Hematopoietic multipotent progenitor cell (in vitro differentiated cells): ENCODE data around the gene OVCH2. TPM values are rescaled to one million over a fixed set of nuclear protein-coding genes. Genes with fewer than 3 reads are reported as not detected.
"Not testable (repeated sequence)": the region's sequence is repeated elsewhere in the genome, so short reads cannot be mapped to it uniquely, and the experiment has no call there.

Source experiments
- DNase-seq, 3 donors: peaks; one replicate each; pipeline ENCODE4 v3.0.0-alpha.2; 2011 to 2015; ENCODE audit warnings: low read depth in 2 of 3, low spot score in 2 of 3
- total RNA-seq: library from RNA; depleted of rRNA; stranded (reverse); fragments of >200 nt; gene quantifications from one replicate; pipeline ENCODE4 v1.2.3, GENCODE V29; 2012

Gene OVCH2
- total RNA-seq, 1 donor, result not detected

DNA sequence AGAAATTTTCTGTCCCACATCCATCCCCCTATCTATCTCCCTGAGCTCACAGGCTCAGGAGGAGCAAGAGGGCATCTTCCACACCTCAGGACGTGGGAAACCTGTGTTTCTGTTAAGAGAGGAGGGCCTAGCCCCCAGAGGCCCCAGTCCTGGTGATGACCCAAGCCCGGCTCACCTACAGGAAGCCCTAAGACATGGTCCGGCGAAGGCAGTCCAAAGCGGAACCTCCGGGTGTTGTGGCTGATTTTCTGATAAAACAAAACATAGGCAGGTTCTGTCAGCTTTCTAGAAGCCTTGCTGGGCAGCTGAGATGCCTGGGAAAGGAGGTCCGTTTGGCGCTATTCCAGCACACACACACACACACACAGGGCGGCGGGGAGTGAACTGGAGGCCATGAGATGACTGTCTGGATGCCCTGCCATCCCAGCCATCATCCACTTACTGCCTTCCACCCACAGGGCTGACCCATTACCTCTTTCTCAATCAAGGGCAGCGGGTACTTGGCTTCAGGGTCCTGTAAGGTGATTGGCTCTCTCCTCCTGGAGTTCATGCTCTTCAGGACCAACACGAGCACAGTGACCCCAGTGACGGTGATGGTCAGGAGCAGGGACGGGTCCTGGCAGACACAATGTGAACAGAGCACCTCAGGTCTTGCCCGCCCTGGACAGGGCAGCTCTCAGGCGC lies 33.9 kb downstream of the OVCH2 start:
- DNase-seq, result no peak

DNA sequence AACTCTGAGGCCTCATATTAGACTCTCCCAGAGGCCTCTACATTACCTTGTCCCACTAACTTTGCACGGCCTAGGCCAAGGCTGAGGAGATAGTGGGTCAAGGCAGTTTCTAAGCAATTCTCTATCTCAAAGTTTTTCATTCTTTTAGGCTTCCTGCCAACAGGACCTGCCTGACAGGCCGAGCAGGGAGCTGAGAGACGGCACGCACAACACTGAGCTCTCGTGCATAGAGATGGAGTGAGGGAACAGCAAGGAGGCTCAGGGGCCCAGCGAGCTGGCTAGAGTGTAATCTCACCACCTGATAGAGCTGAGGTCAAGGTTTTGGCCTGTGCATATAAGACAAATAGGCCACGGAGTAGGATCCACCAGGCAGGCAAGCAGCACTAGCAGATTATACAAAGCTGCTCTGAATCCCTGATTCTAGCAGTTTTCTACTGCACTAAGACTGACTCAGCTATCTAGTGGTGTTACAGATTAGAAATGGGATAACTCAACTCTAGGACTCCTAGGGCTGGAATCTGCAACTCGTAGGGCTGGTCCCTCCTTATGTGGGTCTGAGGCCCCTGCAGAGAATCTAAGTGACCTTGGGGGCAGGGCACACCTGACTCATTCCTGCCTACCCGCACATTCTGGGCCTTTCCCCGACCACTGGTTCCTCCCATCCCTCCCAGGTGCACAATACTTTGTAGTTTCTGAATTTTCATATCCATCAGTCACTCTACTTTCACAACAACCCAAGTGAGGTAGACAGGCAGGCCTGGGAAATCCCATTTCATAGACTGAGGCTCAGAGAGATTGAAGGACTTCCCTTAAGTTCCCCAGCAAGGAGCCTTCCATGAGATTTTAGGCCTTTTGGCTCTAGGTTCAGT lies 34.7 kb downstream of the OVCH2 start:
- no peak for DNase-seq

DNA sequence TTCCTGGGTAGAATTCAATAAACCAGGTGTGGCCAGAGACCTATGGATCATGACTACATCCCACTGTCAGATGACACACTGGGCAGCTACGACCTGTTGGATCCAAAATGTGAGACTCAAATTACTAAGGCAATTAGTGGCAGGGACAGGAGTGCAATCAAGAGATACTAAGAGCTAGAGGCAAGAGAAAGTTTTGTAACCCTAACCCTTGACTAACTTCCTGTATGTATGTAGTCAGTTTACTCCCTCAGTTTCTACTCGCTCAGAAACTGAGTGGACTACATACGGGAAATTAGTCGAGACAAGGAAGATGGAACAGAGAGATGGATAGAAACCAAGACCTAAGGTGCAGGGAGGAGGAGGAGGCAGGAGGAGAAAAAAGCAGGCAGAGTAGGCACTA lies 35.6 kb downstream of the OVCH2 start:
- DNase-seq, result no peak

DNA sequence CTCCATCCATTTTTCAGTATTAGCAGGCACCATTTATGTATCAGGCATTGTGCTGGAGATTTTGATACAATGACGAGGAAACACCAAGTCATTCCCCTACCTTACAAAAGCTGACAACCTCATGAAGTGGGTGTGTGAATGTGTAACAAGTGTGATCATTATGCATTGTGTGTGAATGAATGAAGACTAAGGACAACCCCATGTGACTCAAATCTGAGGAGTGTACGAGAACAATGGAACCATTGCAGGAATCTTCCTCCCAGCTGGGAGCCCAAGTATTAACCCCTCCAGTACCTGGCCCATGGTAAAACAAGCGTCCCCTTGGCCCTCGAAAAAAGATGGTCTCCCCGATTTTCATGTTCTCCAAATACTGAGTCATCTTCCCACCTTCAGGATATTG lies 37.4 kb downstream of the OVCH2 start:
- DNase-seq, result no peak

DNA sequence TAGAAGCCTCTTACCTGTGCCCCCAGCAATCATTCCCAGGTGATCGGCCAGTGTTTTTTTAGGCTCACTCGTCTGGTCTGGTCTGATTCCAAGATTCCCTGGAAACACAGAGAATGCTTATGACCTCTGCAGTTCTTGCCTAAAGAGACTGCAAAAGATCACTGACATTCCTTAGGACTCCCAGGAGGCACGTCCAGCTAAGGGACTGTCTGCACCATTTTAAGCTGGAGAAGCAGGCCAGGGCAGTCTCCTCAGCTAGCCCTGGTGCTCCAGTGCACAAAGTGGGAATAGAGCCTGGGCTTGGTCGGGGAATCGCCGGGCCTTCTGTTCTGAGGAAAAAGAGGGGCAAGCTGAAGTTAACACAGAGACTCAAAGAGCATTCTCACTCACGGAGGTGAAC lies 37.8 kb downstream of the OVCH2 start:
- no peak for DNase-seq

DNA sequence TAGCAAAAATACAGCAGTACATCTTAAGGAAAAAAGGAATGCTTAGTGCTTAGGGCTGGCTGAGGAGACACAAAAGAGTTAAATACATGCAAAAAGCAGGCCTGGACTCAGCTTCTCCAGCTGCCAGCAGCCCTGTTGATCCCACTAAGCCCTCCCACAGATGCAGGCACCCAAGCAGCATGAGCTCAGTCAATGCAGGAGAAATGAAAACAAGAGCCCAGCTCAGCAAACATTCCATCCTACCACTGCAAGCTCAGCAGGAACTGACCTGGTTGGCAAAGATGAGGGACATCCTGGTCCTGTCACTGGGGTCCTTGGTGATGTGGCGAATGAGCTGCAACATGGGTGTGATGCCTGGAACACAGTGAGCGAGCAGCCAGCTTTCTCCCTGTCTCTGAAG lies 38.8 kb downstream of the OVCH2 start:
- DNase-seq, result no peak

DNA sequence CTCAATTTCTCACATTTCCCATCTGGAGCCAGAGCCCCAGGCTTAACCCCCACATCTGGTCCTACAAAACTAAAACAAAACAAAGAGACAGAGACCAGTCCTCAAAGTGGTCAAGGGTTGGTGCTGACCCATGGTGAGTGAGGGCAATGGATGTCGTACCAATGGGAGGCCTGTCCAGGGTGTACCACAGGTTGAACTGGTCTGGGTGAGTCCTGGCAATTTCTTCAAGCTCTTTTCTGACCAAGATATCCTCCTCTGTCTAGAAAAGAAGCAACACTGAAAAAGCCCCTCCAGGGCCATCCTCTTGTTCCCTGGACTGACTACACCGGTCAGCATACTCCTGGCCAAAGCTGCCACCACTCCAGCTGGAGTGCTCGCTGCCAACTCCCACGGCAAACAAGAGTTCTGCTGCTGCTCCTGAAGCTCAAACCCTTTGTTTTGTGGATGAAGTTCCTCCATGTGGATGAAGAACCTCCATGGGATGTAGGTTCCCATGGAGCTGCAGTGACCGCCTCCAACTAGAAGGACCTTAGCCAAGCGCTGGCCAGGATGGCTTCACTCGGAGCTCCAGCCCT lies 39.9 kb downstream of the OVCH2 start:
- no peak for DNase-seq

DNA sequence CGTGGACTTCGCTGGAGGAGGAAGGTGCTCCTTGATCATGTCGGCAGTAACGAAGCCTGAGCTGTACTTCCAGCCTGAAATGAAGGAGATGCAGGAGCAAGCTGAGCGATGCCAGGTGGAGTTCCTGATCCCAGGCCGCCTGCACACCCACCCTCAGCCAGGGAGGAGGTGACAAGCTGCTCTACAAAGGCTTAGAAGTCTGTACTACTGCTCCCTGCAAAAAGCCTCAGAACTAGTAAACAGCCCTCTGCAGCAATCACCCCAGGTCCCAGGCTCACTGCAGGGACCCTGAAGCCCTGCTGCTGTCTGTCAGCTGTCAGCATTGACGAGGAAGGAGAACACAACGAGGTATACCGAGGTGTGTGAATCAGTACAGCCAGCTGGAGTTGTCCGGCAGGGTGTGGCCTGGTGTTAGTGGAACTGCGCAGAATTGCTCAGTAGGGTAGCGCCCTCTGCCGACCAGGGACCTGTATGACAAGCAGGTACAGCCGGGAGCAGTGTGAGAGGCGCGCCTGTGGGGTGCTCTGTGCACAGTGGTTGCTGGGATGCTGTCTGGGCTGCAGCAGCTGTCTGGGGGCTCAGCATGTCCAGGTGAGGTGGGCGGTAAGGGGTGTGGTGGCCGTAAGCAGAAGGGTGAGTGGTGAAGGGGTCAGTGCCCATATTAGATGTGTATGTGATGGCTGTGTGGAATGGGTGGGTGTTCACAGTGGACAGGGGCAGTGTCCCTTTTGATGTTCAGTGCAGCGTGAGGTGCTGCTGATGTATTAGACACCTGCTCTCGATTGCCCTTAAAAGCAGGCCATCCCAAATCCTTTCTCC lies 40.6 kb downstream of the OVCH2 start:
- DNase-seq, result peak; percentile 38 to 63 (median 59)

DNA sequence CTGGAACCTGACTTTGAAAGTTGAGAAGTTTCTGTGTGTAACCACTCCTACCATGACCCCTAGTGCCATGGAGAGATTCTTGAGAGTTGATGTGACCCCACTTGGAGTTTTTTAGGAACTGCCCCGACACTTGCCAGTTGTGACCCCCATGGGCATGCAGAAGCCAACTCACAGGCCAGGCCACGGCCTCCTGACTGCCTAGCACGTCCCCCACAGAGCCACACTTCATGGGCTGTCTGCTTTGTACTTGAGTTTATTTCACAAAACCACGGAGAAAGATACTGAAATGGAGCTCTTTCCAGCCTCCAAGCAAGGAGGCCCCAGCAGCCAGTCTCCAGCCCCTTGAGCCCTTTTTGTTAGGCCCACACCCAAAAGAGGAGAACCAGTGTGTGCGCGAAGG lies 41.4 kb downstream of the OVCH2 start:
- no peak for DNase-seq

DNA sequence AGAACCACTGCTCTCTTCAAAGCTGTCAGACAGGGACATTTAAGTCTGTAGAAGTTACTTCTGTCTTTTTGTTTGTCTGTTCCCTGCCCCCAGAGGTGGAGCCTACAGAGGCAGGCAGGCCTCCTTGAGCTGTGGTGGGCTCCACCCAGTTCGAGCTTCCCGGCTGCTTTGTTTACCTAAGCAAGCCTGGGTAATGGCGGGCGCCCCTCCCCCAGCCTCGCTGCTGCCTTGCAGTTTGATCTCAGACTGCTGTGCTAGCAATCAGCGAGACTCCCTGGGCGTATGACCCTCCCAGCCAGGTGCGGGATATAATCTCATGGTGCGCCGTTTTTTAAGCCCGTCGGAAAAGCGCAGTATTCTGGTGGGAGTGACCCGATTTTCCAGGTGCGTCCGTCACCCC lies 42.7 kb downstream of the OVCH2 start:
- not testable (repeated sequence) for DNase-seq

DNA sequence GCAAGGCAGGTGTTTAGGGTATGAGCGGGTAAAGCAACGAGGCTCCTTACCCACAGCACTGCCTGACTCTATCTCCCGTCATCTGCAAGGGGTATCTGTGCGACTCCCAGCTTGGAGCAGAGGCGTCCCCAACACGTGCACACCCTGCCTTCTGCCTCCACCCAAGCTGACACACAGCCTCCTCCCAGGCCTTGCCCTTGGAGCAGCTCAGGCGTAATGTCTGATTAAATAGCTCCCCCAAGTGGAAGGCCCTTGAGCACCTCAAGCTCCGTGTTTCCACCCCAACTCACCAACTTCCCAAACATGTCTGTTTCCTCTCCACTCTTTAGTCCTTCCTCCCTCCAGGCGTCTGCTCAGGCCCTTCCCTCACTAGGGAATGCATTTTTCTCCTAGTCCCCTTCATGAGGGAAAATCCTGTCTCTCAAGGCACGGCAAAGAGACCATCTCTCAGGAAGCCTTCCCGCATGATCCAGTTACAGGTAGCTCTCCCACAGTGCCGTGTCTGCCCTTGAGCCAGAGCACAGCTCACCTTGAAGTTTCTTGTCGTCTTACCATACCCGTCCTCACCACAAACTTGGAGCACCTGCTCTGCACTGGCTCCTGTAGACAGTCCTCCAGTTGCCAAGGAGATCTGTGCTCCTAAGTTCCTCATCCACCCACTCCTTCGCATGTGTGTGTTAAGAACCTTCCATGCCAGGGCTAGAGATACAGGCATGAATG lies 48.8 kb downstream of the OVCH2 start:
- peak in 2 of 3 donors; percentile 51 to 69 for DNase-seq

DNA sequence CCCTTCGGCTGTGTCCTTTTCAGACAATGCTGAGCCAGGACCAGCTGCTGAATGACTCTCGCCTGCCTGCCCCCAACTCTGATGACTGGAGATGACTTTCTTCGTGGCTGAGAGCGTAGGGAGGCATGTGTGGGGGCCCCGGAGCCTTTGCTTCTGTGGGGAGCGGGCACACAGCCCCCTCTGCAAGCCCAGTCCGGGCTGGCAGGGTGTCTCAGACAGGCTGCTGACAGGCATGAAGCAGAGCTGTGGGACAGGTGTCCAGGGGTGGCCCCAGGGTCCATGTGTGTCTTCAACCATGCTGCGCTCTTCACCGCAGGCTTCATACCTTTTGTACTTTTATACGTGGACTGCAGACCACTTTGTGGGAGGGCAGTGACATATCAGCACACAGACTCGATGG lies 49.6 kb downstream of the OVCH2 start:
- no peak for DNase-seq

DNA sequence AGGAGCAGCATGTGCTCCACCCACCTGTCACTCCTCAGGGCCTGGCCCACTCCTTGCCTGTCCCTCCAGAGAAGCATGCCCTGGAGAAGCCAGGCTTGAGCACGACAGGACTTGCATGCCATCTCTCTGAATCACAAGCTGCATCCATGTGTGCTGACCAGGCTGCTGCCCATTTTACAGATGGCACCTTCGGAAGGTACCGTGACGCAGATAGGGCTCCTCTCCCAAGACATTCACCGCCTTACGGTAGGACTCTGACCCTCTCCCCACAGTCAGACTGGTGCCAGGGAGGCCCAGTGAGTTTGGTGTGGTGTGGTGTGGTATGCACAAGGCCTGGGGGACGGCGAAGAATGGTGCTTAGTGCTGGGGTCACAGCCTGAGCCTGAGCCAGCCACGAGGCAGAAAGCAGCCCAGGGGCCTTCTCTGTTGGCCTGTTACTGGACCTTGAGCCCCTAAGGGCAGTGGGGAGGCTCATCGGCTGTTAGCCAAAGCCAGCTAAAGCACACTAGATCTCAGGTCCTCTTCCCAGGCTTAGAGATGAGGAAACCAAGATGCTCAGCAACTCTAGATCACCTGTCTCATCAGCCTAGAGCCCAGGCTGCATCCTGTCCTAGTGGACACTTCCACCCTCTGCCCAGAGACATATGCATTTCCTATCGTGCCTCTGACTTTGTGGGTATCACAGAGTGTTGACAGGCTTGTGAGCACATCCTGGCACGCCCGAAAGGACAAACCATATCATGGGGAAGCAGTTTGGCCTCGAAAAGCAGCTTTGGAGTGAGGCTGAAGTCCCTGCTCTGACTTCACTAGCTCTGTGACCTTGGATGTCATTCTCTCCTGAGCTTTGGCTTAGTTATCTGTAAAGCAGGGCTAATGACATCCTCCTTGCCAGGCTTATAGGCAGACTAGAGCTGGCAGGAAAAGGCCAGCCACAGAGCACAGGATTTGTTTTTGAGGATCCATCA lies 50.7 kb downstream of the OVCH2 start:
- DNase-seq, result no peak

DNA sequence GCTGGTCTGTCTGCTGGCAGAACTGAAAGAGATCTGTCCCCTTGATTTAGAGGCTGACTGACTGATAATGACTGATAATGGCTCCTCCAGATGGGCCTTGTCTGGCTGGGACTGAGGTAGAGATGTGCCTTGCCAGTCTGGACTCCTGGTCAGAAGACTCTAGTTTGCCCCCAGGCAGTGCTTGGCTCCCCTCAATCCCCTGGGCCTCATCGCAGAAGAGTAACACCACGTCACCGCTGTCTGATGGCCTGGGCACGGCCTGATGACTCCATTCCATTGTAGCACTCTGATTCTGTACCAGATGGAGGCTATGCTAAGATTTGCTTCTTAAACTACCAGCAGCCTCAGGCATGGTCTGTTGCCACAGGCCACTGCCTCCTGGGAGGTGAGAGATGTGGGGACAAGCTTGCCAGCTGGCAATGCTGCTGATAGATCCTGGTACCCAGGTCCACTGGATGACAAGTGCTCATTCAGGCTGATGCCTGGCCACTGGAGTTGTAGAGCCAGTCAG lies 52.0 kb downstream of the OVCH2 start:
- no peak for DNase-seq

DNA sequence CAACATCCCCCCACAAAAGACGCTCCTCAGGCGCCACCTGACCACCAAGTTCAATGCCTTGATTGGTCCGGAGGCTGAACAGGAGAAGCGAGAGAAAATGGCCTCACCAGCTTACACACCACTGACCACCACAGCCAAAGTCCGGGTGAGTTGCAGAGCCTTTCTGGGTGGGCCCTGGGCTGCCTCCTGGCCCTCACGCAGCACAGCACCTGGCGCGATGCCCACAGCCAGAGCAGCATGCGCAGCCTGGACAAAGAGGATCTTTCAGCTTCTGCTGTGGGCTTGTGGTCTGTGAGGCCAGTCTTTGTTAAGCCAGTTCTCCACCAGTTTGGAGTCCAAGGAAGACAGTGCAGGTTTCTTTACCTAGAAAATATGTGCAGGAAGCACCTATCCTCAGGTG lies 54.6 kb downstream of the OVCH2 start:
- DNase-seq, result no peak

DNA sequence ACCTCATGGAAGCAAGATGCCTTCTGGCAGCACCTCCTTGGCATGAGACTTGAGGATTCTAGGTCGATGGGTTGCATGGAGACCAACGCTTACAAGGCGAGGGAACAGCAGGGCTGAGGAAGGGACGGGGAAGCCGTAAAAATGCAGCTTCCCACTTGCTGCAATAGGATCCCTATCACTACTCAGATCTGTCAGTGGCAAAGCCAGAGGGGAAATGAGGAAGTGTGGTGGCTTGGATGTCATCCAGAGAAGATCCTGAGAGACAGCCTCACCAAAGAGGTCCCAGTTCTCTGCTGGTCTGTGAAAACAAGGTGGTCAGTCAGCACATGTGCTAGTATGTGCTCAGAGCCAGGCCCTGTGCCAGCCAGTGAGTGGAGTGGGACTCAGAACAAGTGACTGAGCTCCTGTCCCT lies 55.1 kb downstream of the OVCH2 start:
- DNase-seq, result peak in 2 of 3 donors; percentile 26 to 45

DNA sequence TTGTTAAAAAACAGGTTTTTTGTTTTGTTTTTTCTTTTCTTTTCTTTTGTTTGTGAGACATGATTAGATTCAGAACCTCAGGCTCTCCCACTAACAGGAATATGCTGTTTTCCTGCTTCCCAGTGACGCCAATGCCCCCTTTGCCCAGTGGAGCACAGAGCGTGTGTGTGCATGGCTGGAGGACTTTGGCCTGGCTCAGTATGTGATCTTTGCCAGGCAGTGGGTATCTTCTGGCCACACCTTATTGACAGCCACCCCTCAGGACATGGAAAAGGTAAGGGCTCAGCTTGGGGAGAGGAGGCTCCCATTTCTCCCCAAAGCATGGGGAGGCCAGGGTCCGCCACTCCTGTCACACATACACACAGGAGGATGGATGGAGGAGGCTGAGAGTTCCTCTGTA lies 58.0 kb downstream of the OVCH2 start:
- no peak for DNase-seq

DNA sequence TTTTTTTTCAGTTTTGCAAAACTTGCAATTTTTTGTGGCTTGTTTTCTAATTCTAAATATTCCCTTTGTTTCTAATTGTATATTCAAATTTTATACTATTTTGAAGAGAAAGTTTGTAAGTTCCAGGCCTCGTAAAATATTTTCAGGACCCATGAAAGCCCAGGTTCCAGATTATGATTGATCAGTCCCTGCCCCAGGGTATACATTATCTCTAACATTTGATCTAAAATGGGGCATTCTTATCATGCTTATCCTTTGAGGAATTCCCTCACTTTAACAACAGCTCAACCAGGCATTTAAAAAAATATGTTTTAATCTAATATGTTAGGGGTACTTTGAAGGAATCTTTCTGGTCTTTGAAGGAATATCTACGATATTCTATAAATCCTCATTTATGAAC lies 59.4 kb downstream of the OVCH2 start:
- DNase-seq, result no peak

DNA sequence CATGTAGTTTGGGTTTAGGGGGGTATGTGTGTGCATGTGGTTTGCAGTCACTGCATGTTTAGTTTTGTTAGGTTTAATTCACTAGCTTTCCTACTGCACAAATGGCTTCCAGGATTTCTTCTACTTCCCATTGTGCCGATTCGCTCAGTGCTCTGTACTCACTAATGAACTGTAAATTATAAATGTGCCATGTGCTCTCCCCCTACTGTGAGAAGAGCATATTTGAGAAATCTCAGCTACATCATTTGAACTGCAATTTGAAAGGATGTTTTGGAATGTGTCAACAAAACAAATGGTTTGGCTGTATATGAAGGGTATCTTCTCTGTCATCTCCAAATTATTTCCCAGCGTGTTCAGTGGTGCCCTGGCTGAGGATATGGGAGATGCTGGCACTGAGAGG lies 61.1 kb downstream of the OVCH2 start:
- no peak for DNase-seq
